SK-MEL-5 (cell line): Measurements from ENCODE around the gene RPL27A. TPM values are rescaled to one million over a fixed set of nuclear protein-coding genes. Genes with fewer than 3 reads are reported as not detected.

Experiments
- DNase-seq: peaks from one replicate; pipeline ENCODE4 v3.0.0-alpha.2; 2016; ENCODE audit warnings: low read depth, low spot score
- in situ Hi-C: cut with HindIII; loops from 2 replicates; pipeline ENCODE4 v1.10.0; 2016; ENCODE audit warnings: low sequenced_read_pairs, high pct_unique_total_duplicates, low pct_unique_long_range_greater_than_20kb
- small RNA-seq, 2 experiments: library from RNA; depleted of rRNA; stranded (forward); fragments of <200 nt; gene quantifications; one replicate each; pipeline ENCODE3, GENCODE V24; 2014
- total RNA-seq: library from RNA; depleted of rRNA; stranded (reverse); fragments of >200 nt; shearing (Covaris generic); gene quantifications from 2 replicates; pipeline ENCODE4 v1.2.3, GENCODE V29; 2014; rRNA removed

The RPL27A gene
- total RNA-seq, 1 experiment from 2014 or later: 1,031 TPM

DNA sequence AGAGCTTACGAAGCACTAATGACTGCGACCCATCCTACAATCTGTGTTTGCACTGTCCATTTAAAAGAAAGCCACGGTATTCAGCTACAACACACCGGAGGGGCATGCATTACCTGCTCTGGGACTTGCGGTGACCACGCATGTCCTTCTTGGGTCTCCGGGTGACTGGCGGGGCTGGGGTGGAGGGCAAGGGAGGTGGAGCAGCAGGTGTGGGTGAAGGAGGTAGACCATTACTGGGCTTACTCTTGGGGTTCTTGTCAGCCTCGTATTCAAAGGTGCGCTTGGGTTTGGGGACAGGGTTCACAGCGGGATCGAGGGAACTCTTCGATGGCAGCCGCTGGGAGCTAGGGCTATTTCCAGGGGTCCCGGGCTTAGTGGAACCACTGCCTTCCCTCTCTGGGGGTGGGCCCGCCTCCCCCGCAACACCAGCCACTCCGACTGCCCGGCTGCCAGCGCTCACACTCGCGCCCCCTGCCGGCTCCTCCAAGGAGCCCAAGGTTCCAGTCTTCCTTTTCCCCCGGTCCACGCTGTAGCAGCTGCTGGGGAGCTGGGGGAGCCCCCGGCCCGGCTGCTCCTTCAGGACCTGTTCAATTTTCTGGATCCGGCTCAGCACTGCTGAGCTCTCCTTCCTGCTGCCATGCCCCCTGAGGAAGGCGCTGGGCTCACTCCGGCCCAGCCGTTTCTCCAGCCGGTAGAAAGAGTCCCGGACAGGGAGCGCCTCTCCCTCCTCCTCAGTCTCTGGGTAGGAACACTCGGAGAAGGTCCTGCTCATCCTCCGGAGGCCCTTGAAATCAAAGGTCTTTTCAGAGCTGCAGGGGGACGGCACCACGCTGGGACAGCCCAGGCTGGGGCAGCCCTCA lies 47.5 kb downstream of the RPL27A start:
- DNase-seq: peak; percentile 22
- in situ Hi-C loops: no loop called here

GRCh38 chr11:8730697-8731020 lies 48.1 kb downstream of the RPL27A start:
- in situ Hi-C loops: no loop called here
- no peak for DNase-seq

DNA sequence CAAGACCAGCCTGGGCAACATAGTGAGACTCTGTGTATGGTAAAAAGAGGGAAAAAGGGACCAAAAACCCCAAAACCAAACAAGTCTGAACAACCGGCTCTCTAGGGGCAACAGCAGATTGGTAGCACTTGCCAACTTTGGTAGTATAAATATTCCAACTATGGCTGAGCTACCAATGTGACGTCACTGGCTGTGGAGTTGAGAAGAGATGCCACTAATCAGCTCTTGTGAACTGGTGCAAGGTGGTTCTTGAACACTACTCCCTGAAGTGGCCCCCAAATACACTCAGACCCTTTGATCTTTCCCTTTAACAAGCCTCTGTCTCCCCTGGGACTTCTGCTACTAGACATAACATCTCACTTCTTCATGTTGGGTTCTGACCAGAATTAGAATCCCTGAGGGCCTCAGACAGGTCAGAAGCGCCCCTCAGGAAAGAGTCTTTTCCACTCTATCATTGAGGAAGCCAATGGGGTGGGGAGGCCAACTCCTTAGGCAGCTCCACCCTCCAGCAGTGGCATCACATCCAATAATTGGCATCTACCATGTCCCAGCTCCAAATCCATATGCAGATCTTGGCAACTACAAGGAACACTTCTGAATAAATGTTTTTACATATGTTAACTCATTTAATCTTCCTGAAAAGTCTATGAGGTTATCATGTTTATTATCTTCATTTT lies 49.2 kb downstream of the RPL27A start:
- in situ Hi-C loops: no loop called here
- no peak for DNase-seq

DNA sequence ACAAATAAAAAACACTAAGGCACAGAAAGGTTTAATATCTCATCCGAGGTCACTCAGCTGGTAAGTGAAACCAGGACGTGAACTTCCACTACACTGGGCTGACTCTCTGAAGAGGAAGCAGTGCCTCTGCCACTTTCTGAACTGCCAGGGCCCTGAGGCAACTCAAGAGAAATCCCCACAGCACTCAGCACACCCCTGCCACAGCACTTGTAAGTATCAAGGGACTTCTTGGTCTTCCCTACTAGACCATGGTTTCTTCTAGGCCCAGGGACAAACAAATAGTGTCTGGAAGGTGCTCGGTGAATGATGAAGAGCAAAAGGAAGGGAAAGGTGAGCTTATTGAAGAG lies 49.7 kb downstream of the RPL27A start:
- in situ Hi-C loops: no loop called here
- no peak for DNase-seq

- no peak for DNase-seq
- in situ Hi-C loops: no loop called here
Observed at GRCh38 chr11:8732748-8733241, 50.2 kb downstream of the RPL27A start.

GRCh38 chr11:8733852-8734251 lies 51.3 kb downstream of the RPL27A start:
- in situ Hi-C loops: no loop called here
- no peak for DNase-seq

DNA sequence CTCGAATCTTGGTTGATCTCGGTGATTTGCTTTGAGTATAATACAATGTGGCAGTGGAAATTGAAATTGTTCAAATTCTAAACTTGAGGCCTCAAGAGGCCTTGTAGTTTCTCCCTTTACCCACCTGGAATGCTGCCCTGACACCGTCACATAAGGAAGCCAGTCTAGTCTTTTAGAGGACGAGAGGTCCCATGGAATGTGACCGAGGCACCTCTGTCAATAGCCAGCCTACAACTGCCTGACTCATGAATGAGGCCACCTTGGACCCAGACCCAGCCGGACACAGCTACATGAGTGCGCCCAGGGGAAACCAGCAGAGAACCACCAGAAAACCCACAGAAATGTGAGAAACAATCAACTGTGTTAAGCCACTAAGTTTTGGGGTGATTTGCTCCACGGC lies 52.5 kb downstream of the RPL27A start:
- in situ Hi-C loops: no loop called here
- no peak for DNase-seq

DNA sequence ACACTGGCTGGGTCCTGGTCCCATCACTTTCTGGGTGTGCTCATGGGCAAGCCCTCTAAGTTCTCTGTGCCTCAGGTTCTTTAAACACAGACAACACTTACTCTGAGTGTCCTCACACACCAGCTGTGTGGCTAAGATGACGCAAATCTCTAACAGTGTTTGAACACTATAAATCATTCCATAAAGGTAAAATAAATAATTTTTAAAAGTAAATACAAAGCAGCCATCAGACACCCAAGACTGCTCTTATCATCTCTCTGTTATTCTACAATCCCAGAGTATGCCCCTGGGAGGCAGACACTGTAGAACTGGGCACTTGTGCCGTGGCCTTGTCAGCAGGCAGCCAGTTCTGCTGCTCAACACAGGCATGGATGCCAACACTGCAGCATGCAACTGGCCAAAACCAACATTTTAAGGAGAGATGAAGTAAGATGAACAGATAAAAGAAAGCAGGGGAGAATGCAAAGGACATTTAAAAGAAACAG lies 56.8 kb downstream of the RPL27A start:
- no peak for DNase-seq
- in situ Hi-C loops: no loop called here

Small RNA genes within 50 kb of the gene (small RNA-seq; reads per million reads assigned to genes)
- gene SNORA3A (0 reads per million in 2 experiments), gene SNORA3B (1.6 to 4.3 reads per million in 2 experiments)

Other genes starting within 250 kb of the RPL27A start
- not detected in 2 replicates for gene STK33, start 88.6 kb upstream of the RPL27A start, total RNA-seq
- 5.8 and 6.5 TPM in 2 replicates for gene TRIM66, start 127 bp upstream of the RPL27A start, total RNA-seq
- gene AKIP1, start 228.4 kb downstream of the RPL27A start, total RNA-seq: 34.0 and 38.5 TPM in 2 replicates